HEK293T (cell line): ENCODE data around the gene TMEM161B.

Source experiments
- CTCF ChIA-PET: fragments of 350-600 bp; formaldehyde crosslinking; extraction: SDS; loops from one replicate; lab custom pipeline; 2021; ENCODE audit warnings: antibody characterized with exemption, inconsistent platforms; lab: Yijun Ruan, JAX
- POLR2A ChIA-PET: fragments of 350-600 bp; formaldehyde crosslinking; extraction: SDS; loops from one replicate; lab custom pipeline; 2020; ENCODE audit warnings: antibody characterized with exemption, inconsistent platforms; lab: Yijun Ruan, JAX
- DNase-seq: peaks from one replicate; pipeline ENCODE4 v3.0.0; 2012; ENCODE audit warnings: mixed read lengths; ENCODE audit errors: extremely low spot score
- ARNT ChIP-seq: fragments of 450-650 bp; IDR thresholded peaks from 2 replicates; pipeline ENCODE4 v1.6.1; 2017; ENCODE audit warnings: mild to moderate bottlenecking
- BHLHE40 ChIP-seq: fragments of 450-650 bp; IDR thresholded peaks from 2 replicates; pipeline ENCODE4 v1.6.1; 2016; ENCODE audit warnings: mild to moderate bottlenecking, moderate library complexity, borderline replicate concordance
- CTBP1 ChIP-seq: fragments of 450-650 bp; IDR thresholded peaks from 2 replicates; pipeline ENCODE4 v1.6.1; 2016; ENCODE audit warnings: borderline replicate concordance
- ELF4 ChIP-seq: fragments of 450-650 bp; IDR thresholded peaks from 2 replicates; pipeline ENCODE4 v1.6.1; 2017; ENCODE audit warnings: antibody characterized with exemption
- FOXA1 ChIP-seq: fragments of 450-650 bp; IDR thresholded peaks from 2 replicates; pipeline ENCODE4 v1.6.1; 2016; ENCODE audit warnings: mild to moderate bottlenecking
- FOXK2 ChIP-seq: fragments of 450-650 bp; IDR thresholded peaks from 2 replicates; pipeline ENCODE4 v1.6.1; 2016; ENCODE audit warnings: mild to moderate bottlenecking
- FOXM1 ChIP-seq: fragments of 450-650 bp; IDR thresholded peaks from 2 replicates; pipeline ENCODE4 v1.6.1; 2017; ENCODE audit warnings: mild to moderate bottlenecking, borderline replicate concordance
- HDGF ChIP-seq: fragments of 450-650 bp; IDR thresholded peaks from 2 replicates; pipeline ENCODE4 v1.6.1; 2017; ENCODE audit warnings: antibody characterized with exemption, borderline replicate concordance
- L3MBTL2 ChIP-seq: fragments of 450-650 bp; conservative IDR thresholded peaks from 2 replicates; pipeline ENCODE4 v1.6.1; 2016; ENCODE audit warnings: mild to moderate bottlenecking
- LEF1 ChIP-seq: fragments of 450-650 bp; IDR thresholded peaks from 2 replicates; pipeline ENCODE4 v1.6.1; 2017; ENCODE audit warnings: mild to moderate bottlenecking, borderline replicate concordance
- NFRKB ChIP-seq: fragments of 450-650 bp; IDR thresholded peaks from 2 replicates; pipeline ENCODE4 v1.6.1; 2016; ENCODE audit warnings: mild to moderate bottlenecking, moderate library complexity
- SP1 ChIP-seq: fragments of 450-650 bp; IDR thresholded peaks from 2 replicates; pipeline ENCODE4 v1.6.1; 2017
- SUZ12 ChIP-seq: fragments of 450-650 bp; IDR thresholded peaks from 2 replicates; pipeline ENCODE4 v1.6.1; 2016; ENCODE audit warnings: mild to moderate bottlenecking
- TARDBP ChIP-seq: fragments of 450-650 bp; IDR thresholded peaks from 2 replicates; pipeline ENCODE4 v1.6.1; 2016
- ZNF384 ChIP-seq: fragments of 450-650 bp; IDR thresholded peaks from 2 replicates; pipeline ENCODE4 v1.6.1; 2016
- TF ChIP-seq, protein P1 (sequence below): fragments of 450-650 bp; IDR thresholded peaks from 2 replicates; pipeline ENCODE4 v1.6.1; 2016

The TMEM161B gene

DNA sequence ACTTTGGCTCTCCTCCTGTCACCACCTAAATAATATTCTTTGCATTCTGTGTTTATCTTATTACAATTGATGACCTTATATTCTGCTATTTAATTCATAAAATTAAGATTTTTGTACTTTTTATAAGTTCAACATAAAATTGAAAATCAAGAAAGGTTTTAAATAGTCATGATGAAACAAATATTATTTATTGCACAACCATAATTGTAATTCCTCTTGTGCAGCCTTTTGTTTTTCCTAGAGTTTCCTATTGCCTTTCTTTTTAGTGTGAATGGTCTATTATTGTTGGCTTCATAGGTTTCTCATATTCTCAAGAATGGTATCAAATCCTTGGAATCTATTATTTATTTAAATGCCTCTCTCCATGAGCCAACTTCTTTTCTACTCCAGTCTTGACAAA is 117.9 kb downstream of the TMEM161B start:
- TF ChIP-seq L3MBTL2, result no peak
- TF ChIP-seq ZNF384, result no peak
- ChIA-PET CTCF (no interaction called here), POLR2A (no interaction called here)

DNA sequence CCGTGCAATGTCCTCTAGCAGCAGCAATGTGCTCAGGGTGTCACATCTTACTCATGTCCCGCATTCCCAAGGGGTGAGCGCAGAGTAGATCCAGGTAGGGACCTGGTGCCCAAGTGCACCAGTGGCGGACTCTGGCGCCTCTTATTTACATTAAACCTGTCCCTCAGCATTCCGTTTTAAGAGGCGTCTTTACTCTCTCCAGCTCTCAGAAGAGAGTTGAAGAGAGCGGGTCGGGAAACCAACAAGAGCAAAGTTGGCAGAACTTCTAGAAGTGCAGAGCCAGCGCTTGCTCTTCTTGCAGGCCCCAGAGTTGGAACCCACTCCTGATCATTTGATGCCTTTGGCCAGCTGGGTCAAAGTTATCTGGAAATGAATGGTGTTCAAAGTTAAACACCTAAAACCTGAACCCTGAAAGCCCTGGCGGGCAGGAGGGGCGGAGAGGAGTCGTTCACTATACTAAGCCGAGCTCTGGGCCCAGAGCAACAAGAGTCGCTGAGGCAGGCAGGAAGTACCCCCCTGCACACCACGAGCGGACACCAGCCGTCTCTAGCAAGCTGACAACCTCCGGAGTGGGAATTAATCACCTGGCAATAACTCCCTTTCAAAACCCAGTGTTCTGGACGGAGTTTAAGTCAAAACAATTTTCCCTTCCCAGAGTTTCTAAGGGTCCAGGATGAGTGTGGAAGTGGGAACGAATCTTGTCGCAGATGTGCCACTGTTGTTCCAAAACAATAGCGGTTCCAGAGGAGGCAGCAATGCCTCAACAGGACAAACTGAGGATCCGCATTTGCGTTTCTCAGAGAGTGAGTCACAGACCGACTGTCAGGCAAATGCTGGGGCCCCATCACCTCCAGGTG is 122.8 kb downstream of the TMEM161B start:
- ChIA-PET CTCF (interaction anchor here (1.0 kb wide), 1 partner anchor 546 kb away, joined by 4 read pairs; no protein-coding TSS in a partner anchor), POLR2A (no interaction called here)
- TF ChIP-seq FOXK2 (no peak), LEF1 (no peak), ELF4 (no peak), SUZ12 (no peak)
- no peak for DNase-seq

More for the DNA sequence above, 117.9 kb downstream of the TMEM161B start:
- no peak for DNase-seq

DNA sequence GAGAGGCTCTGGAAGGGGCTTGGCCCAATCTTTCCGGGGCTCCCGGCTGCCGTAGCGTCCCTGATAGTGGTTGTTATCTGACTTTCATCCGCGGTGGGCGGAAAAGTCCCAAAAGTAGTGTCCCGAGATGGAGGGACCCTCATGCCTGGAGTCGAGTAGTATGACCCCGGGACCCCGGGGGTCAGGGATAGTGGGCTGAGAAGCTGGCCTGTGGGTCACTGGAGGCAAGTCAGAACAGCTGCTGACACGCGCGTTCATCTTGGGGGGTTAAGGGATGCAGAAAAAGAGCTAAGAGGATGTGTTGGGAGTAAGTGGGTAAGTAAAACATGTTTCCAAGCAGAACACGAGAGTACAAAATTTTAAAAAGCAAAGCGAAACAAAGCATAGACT is 123.4 kb downstream of the TMEM161B start:
- ChIA-PET POLR2A (no interaction called here), CTCF (no interaction called here)
- DNase-seq, result no peak
- TF ChIP-seq ARNT (no peak), LEF1 (no peak), CTBP1 (no peak), ELF4 (no peak), SP1 (no peak), HDGF (no peak), FOXK2 (no peak), NFRKB (no peak), ZNF384 (no peak), L3MBTL2 (no peak), FOXA1 (no peak), BHLHE40 (no peak), SUZ12 (no peak), FOXM1 (no peak), TARDBP (no peak)
- TF ChIP-seq, protein P1, sequence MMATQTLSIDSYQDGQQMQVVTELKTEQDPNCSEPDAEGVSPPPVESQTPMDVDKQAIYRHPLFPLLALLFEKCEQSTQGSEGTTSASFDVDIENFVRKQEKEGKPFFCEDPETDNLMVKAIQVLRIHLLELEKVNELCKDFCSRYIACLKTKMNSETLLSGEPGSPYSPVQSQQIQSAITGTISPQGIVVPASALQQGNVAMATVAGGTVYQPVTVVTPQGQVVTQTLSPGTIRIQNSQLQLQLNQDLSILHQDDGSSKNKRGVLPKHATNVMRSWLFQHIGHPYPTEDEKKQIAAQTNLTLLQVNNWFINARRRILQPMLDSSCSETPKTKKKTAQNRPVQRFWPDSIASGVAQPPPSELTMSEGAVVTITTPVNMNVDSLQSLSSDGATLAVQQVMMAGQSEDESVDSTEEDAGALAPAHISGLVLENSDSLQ, result no peak
